AG04450 (cell line): Measurements from ENCODE around the gene ERN1. TPM values are rescaled to one million over a fixed set of nuclear protein-coding genes. Genes with fewer than 3 reads are reported as not detected.

Experiments
- CTCF ChIA-PET: fragments of 300-600, 350-600 bp; formaldehyde crosslinking; extraction: SDS; loops from one replicate; lab custom pipeline; 2022; ENCODE audit warnings: antibody characterized with exemption, inconsistent platforms; lab: Charles Lee
- POLR2A ChIA-PET: fragments of 350-600 bp; formaldehyde crosslinking; extraction: SDS; loops from one replicate; lab custom pipeline; 2021; ENCODE audit warnings: antibody characterized with exemption, inconsistent platforms; lab: Yijun Ruan, JAX
- DNase-seq: peaks from one replicate; pipeline ENCODE4 v3.0.0-alpha.2; 2011; ENCODE audit warnings: low read depth, low spot score
- H3K27ac ChIP-seq: one replicate; pipeline ENCODE4 v1.5.1; 2012; ENCODE audit warnings: low read depth, low read length, control low read depth
- H3K27me3 ChIP-seq: one replicate; pipeline ENCODE4 v1.6.0; 2012; ENCODE audit warnings: low read length; ENCODE audit not compliant: control insufficient read depth, insufficient read depth
- H3K4me3 ChIP-seq: 2 replicates; pipeline ENCODE4 v1.5.1; 2011; ENCODE audit warnings: mild to moderate bottlenecking, low read depth, low read length, control low read depth
- H3K9me3 ChIP-seq: 2 replicates; pipeline ENCODE4 v1.5.1; 2012; ENCODE audit warnings: low read length; ENCODE audit not compliant: control insufficient read depth, insufficient read depth
- polyA plus RNA-seq: library from polyadenylated mRNA; depleted of rRNA; stranded (reverse); fragments of >200 nt; gene quantifications from 2 replicates; pipeline ENCODE4 v1.2.3, GENCODE V29; 2011
- TF ChIP-seq, protein P1 (sequence below): IDR thresholded peaks from 2 replicates; pipeline ENCODE4 v1.5.1; 2011; ENCODE audit warnings: low read depth, low read length, control low read depth, inconsistent platforms

ERN1 gene
- polyA plus RNA-seq, 1 experiment: 4.7 TPM

DNA sequence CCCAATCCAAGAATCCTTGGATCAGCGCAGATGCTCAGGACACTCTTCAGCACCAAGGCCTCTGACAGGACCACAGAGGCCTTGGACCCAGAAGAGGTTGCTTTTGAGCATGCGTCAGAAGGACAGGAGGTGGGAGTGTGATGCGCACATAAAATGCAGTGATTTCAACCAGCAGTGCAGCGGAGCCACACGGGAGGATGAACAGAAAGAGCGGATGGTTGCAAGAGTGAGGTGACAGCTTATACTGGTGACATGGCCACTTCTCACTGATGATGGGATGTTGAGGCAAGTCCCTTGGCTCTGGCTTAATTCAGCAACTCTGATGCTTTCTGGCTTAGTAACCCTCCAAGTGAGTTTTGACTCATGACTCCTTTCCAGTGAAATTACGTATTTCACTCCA is 25.2 kb upstream of the ERN1 start:
- no peak overlapping the region for H3K4me3 ChIP-seq
- POLR2A ChIA-PET: interaction anchor here (1.8 kb wide), 1 partner anchor 9 kb away, joined by 6 read pairs; no protein-coding TSS in a partner anchor
- no peaks in the 10 kb centered on the region for H3K27me3 ChIP-seq
- H3K9me3 ChIP-seq: no peaks in the 10 kb centered on the region
- H3K27ac ChIP-seq: no peak overlapping the region
- CTCF ChIA-PET: interaction anchor here (1.0 to 1.2 kb wide), 4 partner anchors 127 to 237 kb away, joined by 3 to 5 read pairs (median 4); no protein-coding TSS in a partner anchor
- TF ChIP-seq, protein P1, sequence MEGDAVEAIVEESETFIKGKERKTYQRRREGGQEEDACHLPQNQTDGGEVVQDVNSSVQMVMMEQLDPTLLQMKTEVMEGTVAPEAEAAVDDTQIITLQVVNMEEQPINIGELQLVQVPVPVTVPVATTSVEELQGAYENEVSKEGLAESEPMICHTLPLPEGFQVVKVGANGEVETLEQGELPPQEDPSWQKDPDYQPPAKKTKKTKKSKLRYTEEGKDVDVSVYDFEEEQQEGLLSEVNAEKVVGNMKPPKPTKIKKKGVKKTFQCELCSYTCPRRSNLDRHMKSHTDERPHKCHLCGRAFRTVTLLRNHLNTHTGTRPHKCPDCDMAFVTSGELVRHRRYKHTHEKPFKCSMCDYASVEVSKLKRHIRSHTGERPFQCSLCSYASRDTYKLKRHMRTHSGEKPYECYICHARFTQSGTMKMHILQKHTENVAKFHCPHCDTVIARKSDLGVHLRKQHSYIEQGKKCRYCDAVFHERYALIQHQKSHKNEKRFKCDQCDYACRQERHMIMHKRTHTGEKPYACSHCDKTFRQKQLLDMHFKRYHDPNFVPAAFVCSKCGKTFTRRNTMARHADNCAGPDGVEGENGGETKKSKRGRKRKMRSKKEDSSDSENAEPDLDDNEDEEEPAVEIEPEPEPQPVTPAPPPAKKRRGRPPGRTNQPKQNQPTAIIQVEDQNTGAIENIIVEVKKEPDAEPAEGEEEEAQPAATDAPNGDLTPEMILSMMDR: no peak
- DNase-seq: no peak

DNA sequence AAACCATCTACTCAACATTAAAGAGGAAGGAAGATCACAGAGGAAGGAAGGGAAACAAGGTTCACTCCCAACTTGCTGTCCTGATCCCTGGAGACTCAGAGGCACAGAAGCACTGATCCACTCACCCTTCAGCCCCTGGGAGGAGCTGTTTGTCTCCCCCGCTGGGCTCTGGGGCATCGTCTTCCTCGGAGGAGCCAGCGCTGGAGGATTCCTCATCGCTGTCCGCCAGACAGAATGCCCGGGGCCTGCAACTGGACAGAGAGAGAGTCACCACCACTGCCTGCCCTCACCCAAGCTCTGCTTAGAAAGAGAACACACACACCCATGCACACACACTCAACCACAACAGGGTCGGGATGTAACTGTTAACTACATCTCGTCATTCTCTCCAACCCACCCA is 24.8 kb upstream of the ERN1 start:
- Histone ChIP-seq H3K27me3 (no peaks in the 10 kb centered on the region), H3K9me3 (no peaks in the 10 kb centered on the region), H3K27ac (no peak overlapping the region), H3K4me3 (no peak overlapping the region)
- CTCF ChIA-PET: interaction anchor here (1.0 to 1.3 kb wide), 4 partner anchors 21 to 237 kb away, joined by 3 to 5 read pairs (median 4); no protein-coding TSS in a partner anchor
- POLR2A ChIA-PET: interaction anchor here (0.5 to 1.8 kb wide), 2 partner anchors 9 to 147 kb away, joined by 5 to 6 read pairs; no protein-coding TSS in a partner anchor
- no peak for DNase-seq
- TF ChIP-seq, protein P1: no peak; the same call in 1 of the 2 replicates

- TF ChIP-seq, protein P1: no peak
- H3K4me3 ChIP-seq: no peak overlapping the region
- POLR2A ChIA-PET: interaction anchor here (0.5 to 1.8 kb wide), 2 partner anchors 8 to 147 kb away, joined by 5 to 6 read pairs; no protein-coding TSS in a partner anchor
- CTCF ChIA-PET: interaction anchor here (0.7 to 1.3 kb wide), 5 partner anchors 21 to 266 kb away, joined by 3 to 8 read pairs (median 4); no protein-coding TSS in a partner anchor
- no peaks in the 10 kb centered on the region for H3K27me3 ChIP-seq
- H3K9me3 ChIP-seq: no peaks in the 10 kb centered on the region
- no peak for DNase-seq
- no peak overlapping the region for H3K27ac ChIP-seq
Measured at GRCh38 chr17:64154313-64154695, 24.4 kb upstream of the ERN1 start.

DNA sequence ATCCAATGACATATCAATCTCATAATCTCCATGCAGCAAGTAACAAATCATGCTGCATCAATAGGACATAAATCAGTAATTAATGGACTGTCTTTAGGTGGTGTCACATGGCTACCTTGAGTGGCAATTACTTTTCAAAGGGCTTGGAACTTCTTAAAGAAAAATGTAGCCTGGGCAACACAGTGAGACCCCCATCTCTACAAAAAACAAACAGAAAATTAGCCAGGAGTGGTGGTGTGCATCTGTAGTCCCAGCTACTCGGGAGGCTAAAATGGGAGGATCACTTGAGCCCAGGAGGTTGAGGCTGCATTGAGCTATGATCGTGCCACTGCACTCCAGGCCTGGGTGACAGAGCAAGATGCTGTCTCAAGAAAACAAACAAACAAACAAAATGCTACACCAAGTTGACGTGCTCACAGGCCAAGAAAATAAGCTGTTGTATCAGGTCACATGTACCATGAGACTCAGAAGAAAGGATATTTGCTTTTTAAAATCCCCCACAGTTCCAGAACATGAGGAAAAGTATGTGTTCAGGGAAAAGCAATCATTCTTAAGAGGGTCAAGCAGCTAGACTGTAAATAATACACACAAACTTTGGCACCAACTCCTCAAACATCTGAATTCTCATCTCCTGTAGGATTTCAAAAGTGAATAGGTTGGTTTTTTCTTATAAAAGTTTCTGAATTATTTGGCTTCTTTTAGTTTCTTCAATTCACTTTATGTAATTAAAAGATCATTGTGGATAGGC is 23.8 kb upstream of the ERN1 start:
- Histone ChIP-seq H3K27ac (no peak overlapping the region), H3K27me3 (no peaks in the 10 kb centered on the region), H3K9me3 (no peaks in the 10 kb centered on the region), H3K4me3 (no peak overlapping the region)
- ChIA-PET POLR2A (interaction anchor here (1.8 kb wide), 1 partner anchor 8 kb away, joined by 6 read pairs; no protein-coding TSS in a partner anchor), CTCF (interaction anchor here (0.7 to 1.3 kb wide), 5 partner anchors 20 to 267 kb away, joined by 3 to 8 read pairs (median 4); no protein-coding TSS in a partner anchor)
- DNase-seq: no peak
- TF ChIP-seq, protein P1: no peak
